NOMO-1 treated with DMSO at 0.1 percent for 48 hours (cell line): ENCODE measurements around the gene ZNRF3.
"Not testable (repeated sequence)": the region's sequence is repeated elsewhere in the genome, so short reads cannot be mapped to it uniquely, and the experiment has no call there.

ENCODE experiments used
- DNase-seq: peaks from one replicate; lab custom pipeline; 2025; ENCODE audit not compliant: unreplicated experiment; lab: John Stamatoyannopoulos, UW

The ZNRF3 gene

GRCh38 chr22:28882878-28883656 lies at the start of gene ZNRF3:
Gene ZNRF3, plus strand, starts transcription at chr22:28883572. Its CDS starts 195 bp downstream, at chr22:28883767.
- DNase-seq, result peak; percentile 77

GRCh38 chr22:28835630-28836189 lies 47.7 kb upstream of the ZNRF3 start:
- DNase-seq, result no peak

GRCh38 chr22:28837640-28838039 lies 45.7 kb upstream of the ZNRF3 start:
- DNase-seq, result no peak

- no peak for DNase-seq
Measured at GRCh38 chr22:28838971-28839370, 44.4 kb upstream of the ZNRF3 start.

GRCh38 chr22:28841111-28841510 lies 42.3 kb upstream of the ZNRF3 start:
- peak; percentile 71 for DNase-seq

- no peak for DNase-seq
Measured at GRCh38 chr22:28843633-28844032, 39.7 kb upstream of the ZNRF3 start.

GRCh38 chr22:28844277-28844676 lies 39.1 kb upstream of the ZNRF3 start:
- not testable (repeated sequence) for DNase-seq

- DNase-seq, result no peak
Measured at GRCh38 chr22:28846994-28847393, 36.4 kb upstream of the ZNRF3 start.

GRCh38 chr22:28855355-28856094 lies 27.8 kb upstream of the ZNRF3 start:
- peak; percentile 51 for DNase-seq

GRCh38 chr22:28856095-28856455 lies 27.3 kb upstream of the ZNRF3 start:
- DNase-seq, result no peak

- DNase-seq, result no peak
Measured at GRCh38 chr22:28857288-28857687, 26.1 kb upstream of the ZNRF3 start.

GRCh38 chr22:28864878-28865596 lies 18.3 kb upstream of the ZNRF3 start:
- no peak for DNase-seq

- no peak for DNase-seq
Measured at GRCh38 chr22:28867191-28867590, 16.2 kb upstream of the ZNRF3 start.

- DNase-seq, result peak; percentile 79
Measured at GRCh38 chr22:28868389-28868788, 15.0 kb upstream of the ZNRF3 start.

- no peak for DNase-seq
Measured at GRCh38 chr22:28869736-28870135, 13.6 kb upstream of the ZNRF3 start.

- DNase-seq, result no peak
Measured at GRCh38 chr22:28873183-28873963, 10.0 kb upstream of the ZNRF3 start.

GRCh38 chr22:28874061-28874460 lies 9.3 kb upstream of the ZNRF3 start:
- DNase-seq, result no peak

GRCh38 chr22:28874811-28875320 lies 8.5 kb upstream of the ZNRF3 start:
- no peak for DNase-seq

- DNase-seq, result peak; percentile 22
Measured at GRCh38 chr22:28882545-28882877, 861 bp upstream of the ZNRF3 start.

GRCh38 chr22:28883657-28883916 lies 215 bp downstream of the ZNRF3 start:
- no peak for DNase-seq
